PFSK-1 (cell line): Measurements from ENCODE around the gene PRR15L.

Experiments used
- FOXP2 ChIP-seq: optimal IDR thresholded peaks from 2 replicates; pipeline ENCODE3; 2011; ENCODE audit warnings: borderline replicate concordance, control low read depth, inconsistent platforms; ENCODE audit not compliant: insufficient read depth; ENCODE audit errors: extremely low read length, extremely low read depth
- POLR2AphosphoS5 ChIP-seq: IDR thresholded peaks from 2 replicates; pipeline ENCODE4 v1.6.1; 2012; ENCODE audit warnings: low read depth, mild to moderate bottlenecking, control low read depth, low read length, moderate library complexity
- SIN3A ChIP-seq: IDR thresholded peaks from 2 replicates; pipeline ENCODE4 v1.6.1; 2012; ENCODE audit warnings: mild to moderate bottlenecking, low read length, moderate library complexity, borderline replicate concordance; ENCODE audit not compliant: insufficient read depth
- TAF1 ChIP-seq: IDR thresholded peaks from 2 replicates; pipeline ENCODE4 v1.6.1; 2012; ENCODE audit warnings: low read length, control low read depth, borderline replicate concordance; ENCODE audit not compliant: insufficient read depth

DNA sequence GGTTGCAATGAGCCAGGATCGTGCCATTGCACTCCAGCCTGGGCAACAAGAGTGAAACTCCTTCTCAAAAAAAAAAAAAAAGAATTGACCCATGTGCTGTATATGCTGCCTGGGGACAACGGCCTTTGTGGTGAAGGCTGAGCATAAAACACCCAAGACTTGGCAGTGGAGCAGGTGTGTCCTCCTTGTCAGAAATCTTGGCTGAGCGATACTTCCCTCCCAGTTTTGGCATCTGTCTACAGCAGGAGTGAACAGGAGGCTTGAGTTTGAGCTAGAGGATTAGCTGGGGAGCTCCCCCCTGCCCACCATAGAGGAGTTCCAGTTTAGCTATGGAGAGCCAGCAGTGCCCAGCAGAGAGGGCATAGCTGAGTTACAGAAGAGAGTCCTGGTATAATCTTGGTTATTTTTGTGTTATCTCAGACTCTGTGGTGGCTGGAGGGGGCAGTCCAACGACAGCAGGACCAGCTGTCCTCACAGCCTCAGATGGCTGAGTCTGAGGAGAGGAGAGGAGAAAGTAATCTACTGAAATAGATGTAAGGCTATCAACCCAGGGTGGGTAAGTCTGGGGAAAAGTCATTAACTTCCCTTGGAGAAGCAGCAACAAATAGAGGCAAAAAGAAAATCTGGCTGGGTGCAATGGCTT is 43.3 kb downstream of the PRR15L start:
- no peak for TF ChIP-seq POLR2AphosphoS5
- no peak for TF ChIP-seq SIN3A
- no peak for TF ChIP-seq FOXP2
- no peak for TF ChIP-seq TAF1
